NCI-H526 (cell line): ENCODE measurements around the gene CSNK1G1.
"Not testable (repeated sequence)": the region's sequence is repeated elsewhere in the genome, so short reads cannot be mapped to it uniquely, and the experiment has no call there.

Source experiments
- DNase-seq, 2 experiments: peaks; one replicate each; lab custom pipeline; 2025; lab: John Stamatoyannopoulos, UW

Gene CSNK1G1

GRCh38 chr15:64287953-64288352 lies 68.0 kb downstream of the CSNK1G1 start:
- DNase-seq: no peak

DNA sequence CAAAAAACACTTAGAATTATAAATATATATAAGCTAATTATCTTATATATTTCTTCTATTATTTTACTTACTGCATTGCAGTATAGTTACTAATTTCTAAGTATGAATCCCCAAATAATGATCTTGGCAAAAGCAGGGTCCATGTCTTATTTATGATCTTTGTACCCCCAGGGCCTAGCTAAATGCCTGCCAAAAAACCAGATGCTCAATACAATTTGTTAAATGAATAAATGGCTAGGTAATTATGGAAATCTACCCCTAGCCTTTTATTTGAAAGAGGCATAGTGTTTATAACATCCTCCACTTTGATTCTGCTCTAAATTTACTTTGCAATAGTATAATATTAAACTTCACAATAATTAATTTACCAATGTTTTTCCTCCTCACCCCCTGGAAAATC lies 69.5 kb downstream of the CSNK1G1 start:
- DNase-seq: no peak

DNA sequence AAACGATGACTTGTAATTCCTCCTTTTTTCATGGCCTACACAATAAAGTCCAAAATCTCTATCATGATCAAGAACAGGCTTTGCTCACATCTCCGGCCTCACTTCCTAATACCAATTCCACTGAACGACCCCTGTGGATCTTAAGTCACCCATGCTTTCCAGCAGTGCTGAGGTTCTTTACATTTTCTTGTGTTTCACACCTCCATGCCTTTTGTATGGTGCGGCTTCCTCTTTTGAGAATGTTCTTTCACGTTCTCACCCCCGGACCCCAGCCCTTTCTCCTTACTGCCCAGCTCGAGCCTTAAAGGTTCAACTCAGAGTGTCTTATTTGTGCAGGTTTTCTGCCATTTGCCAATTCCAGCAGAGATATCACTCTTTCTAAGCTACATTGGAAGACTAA lies 70.1 kb downstream of the CSNK1G1 start:
- DNase-seq: no peak

DNA sequence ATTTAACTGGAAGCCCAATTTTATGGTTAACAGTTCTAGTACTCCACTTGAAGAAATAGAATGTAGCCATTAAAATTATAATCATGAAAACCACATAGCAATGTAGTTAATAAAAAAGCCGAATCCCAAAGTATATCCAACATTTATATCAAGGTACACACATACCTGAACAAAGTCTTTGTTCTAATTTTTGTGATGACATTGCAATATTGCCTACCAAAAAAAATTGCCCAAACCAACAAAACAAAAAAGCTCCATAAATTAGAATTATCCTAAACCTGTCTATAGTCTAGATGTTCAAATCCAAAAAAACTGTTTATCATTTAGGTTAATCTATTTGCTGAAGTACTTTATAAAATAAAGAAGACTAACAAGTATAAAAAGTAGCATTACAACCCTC lies 70.8 kb downstream of the CSNK1G1 start:
- no peak for DNase-seq

DNA sequence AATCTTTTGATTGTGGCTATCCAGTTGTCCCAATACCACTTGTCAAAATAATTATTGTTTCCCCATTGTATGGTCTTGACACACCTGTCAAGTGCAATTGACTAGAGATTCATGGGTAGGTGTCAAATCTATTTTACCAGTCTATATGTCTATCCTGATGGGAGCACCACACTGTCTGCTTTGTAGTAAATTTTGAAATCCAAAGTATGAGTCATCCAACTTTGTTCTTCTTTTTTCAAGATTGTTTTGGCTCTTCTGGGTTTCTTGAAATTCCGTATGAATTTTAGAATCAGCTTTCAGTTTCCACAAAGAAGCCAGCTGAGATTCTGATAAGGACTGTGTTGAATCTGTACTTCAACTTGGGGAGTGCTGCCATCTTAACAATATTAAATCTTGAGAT lies 71.9 kb downstream of the CSNK1G1 start:
- DNase-seq: no peak

GRCh38 chr15:64282701-64283100 lies 73.3 kb downstream of the CSNK1G1 start:
- no peak for DNase-seq

- no peak for DNase-seq
Observed at GRCh38 chr15:64279131-64279530, 76.8 kb downstream of the CSNK1G1 start.

- DNase-seq: no peak
Observed at GRCh38 chr15:64275934-64276333, 80.0 kb downstream of the CSNK1G1 start.

- DNase-seq: no peak
Observed at GRCh38 chr15:64274341-64274950, 81.5 kb downstream of the CSNK1G1 start.

DNA sequence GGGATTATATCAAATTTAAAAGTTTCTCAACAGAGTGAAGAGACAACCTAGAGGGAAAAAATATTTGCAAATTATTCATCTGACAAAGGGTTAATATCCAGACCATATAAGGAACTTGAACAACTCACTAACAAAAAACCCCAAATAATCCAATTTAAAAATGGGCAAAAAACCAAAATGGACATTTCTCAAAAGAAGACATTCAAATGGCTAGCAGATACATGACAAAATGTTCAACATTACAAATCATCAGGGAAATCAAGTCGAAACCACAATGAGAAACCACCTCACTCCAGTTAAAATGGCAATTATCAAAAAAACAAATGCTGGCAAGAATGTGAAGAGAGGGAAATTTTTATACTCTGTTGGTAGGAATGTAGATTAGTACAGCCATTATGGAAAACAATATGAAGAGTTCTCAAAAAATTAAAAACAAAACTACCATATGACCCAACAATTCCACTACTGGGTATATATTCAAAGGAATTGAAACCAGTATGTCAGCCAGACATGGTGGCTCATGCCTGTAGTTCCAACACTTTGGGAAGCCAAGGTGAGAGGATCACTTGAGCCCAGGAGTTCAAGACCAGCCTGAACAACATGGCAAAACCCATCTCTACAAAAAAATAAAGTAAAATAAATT lies 88.5 kb downstream of the CSNK1G1 start:
- DNase-seq: no peak

- not testable (repeated sequence) for DNase-seq
Observed at GRCh38 chr15:64265188-64265587, 90.8 kb downstream of the CSNK1G1 start.

- no peak for DNase-seq
Observed at GRCh38 chr15:64264502-64264901, 91.5 kb downstream of the CSNK1G1 start.

GRCh38 chr15:64263567-64263966 lies 92.4 kb downstream of the CSNK1G1 start:
- DNase-seq: no peak

DNA sequence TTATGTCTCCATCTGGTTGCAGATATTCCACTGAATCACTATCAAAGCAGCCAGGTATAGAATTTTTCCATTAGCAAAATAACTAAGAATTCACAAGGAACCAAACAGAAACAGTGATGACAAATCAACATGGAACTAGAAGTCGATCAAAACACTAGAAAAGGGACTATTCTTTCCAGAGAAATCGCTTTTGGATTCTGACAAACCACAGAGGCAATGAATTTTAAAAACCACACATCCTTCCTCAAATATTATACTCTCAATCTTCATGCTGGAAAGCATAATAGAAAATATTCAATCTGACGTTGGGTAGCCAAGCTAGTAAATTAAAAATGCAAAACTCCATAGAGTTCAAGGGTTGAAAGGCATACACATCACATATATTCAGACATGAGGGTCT lies 99.9 kb downstream of the CSNK1G1 start:
- no peak for DNase-seq

DNA sequence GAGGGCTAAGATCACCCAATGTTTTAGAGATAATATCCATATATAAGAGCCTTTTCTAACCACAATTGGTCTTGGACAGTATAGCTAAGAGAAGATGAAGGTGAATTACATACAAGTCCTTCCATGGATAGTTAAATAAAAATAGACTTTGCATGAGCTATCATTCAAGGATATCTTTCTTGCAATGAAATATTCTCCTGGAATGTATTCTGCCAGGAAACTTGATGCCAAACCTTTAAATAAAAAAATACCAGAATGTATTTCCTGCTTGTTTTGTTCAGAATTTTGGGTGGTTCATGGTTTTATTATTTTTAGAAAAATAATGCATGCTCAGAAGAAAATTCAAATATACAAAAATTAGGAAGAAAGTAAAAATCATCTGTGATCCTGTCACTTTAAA lies 104.3 kb downstream of the CSNK1G1 start:
- no peak for DNase-seq

GRCh38 chr15:64251121-64251520 lies 104.9 kb downstream of the CSNK1G1 start:
- no peak for DNase-seq

DNA sequence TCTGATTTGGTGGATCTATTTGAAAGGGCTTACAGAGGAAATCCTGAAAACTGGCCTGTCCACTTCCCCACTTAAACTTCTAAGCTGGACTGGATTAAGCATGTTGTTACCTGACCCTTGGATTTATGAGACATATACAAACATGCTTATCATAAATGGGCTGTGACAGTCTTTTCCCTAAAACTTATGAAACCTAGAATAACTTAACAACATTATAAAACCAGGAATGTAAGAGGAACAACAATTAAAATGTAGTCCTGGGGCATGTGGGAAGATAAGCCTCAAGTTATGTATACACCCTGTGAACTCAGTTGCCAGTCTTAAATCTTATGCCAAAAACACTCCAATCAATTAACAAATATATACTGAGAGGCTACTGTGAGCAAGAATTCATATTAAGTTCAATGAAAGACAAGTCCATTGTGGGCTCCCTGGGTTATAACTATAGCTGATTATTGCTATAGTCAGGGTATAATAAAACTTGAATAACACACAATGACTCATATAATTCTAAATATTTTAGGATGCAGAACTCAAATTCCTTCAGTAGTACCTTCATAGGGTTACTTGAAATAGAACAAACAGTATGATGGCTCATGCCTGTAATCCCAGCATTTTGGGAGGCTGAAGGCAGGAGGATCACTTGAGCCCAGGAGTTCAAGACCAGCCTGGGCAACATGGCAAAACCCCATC lies 105.9 kb downstream of the CSNK1G1 start:
- no peak for DNase-seq

GRCh38 chr15:64249406-64249805 lies 106.6 kb downstream of the CSNK1G1 start:
- no peak for DNase-seq

DNA sequence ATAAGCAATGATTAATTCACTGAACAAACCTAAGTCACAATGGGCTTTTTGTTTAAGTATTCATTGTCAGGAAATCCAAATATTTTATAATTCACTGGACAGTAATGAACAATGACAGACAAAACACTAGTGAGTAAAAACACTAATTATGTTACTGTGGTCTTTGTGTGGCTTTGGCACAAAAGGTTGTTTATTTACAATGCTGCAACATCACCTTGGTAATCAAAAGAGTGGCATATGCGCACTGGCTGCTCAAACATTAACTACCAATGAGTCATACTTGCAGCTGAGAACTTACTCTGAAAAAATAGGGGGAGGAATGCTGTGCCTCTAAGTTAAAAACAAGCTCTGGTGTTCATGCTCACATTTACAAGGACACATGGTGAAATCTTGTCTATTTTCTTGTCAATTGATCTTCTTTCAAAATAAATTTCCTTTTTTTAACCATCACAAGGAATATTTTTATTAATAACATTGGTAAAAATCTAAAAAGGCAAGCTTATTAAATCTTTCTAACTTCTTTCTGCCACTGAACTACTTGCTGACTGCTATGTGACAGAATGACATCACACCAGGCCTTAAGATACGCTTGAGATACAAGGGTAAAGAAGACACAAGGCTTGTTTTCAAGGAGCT lies 107.9 kb downstream of the CSNK1G1 start:
- DNase-seq: no peak

DNA sequence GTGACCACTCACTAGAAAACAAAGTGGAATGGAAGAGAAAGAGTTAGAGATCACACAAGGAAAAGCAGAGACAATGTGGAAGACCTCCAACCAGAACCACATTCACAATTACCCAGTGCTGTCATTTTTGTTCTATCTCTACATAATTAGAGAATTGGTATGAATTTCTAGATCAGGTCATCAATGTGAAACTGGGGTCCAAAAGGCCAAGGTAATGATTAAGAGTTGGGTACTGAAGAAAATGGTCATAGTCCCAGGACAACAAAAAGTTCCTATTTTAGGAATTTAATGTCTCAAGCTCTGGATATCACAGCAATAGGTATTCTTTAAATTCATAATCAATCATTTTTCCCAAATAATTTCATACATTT lies 108.5 kb downstream of the CSNK1G1 start:
- no peak for DNase-seq

GRCh38 chr15:64246364-64247189 lies 109.4 kb downstream of the CSNK1G1 start:
- no peak for DNase-seq

DNA sequence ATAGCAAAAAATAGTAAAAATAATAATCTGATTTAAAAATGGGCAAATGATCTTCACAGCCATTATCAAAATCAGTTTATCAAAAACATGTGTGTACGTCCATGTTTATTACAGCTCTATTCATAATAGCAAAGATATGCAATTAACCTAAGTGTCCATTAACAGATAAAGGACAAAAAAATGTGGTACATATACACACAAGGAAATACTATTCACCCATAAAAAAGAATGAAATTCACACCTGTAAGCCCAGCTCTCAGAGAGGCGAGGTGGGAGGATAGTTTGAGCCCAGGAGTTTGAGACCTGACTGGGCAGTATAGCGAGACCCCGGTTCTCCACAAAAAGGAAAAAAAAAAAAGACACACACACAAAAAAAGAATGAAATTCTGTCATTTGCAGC lies 110.6 kb downstream of the CSNK1G1 start:
- no peak for DNase-seq
